Transverse colon (tissue), 3 donors: ENCODE results near the gene ZBTB44.

Experiments
- POLR2A ChIP-seq: fragments of 450-650 bp; IDR thresholded peaks from one replicate; pipeline ENCODE4 v1.6.1; 2016; ENCODE audit warnings: antibody characterized with exemption, mild to moderate bottlenecking, moderate library complexity
- TF ChIP-seq, protein P1 (sequence below), 5 experiments: fragments of 200-600 bp in 3 of 5; fragments of 450-650 bp in 2 of 5; sonication (generic) in 3 of 5; IDR thresholded peaks; 1 replicate in 2 of 5; 2 replicates in 3 of 5; pipeline ENCODE4 v1.5.1; 2016 to 2017; ENCODE audit warnings: antibody characterized with exemption in 5 of 5, inconsistent platforms in 3 of 5, mild to moderate bottlenecking in 2 of 5, moderate library complexity in 1 of 5

DNA sequence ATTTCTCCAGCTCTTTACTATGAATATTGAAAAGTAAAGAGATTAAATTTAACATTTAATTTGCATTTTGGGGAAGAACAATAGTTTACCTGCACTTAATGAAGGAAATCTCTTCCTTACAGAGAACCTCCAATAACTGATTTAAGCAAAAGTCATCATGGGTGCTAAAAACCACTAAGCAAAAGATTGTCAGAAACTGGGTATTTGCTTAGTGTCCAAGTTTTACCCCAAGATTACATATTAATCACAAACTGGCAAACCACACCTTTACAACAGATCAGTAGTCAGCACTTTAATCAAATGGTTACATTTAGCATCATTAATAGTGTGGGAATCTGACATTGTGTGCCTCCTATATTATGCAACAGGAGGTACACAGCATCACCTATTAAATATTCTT, 2.7 kb downstream of the ZBTB44 start:
- TF ChIP-seq, protein P1, sequence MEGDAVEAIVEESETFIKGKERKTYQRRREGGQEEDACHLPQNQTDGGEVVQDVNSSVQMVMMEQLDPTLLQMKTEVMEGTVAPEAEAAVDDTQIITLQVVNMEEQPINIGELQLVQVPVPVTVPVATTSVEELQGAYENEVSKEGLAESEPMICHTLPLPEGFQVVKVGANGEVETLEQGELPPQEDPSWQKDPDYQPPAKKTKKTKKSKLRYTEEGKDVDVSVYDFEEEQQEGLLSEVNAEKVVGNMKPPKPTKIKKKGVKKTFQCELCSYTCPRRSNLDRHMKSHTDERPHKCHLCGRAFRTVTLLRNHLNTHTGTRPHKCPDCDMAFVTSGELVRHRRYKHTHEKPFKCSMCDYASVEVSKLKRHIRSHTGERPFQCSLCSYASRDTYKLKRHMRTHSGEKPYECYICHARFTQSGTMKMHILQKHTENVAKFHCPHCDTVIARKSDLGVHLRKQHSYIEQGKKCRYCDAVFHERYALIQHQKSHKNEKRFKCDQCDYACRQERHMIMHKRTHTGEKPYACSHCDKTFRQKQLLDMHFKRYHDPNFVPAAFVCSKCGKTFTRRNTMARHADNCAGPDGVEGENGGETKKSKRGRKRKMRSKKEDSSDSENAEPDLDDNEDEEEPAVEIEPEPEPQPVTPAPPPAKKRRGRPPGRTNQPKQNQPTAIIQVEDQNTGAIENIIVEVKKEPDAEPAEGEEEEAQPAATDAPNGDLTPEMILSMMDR (IDR thresholded peaks at IDR 0.05): no peak
- TF ChIP-seq POLR2A: no peak
